Stimulated activated CD4-positive, alpha-beta T cell treated with anti-CD3 and anti-CD28 coated beads, Interleukin-1b, Interleukin-23, amount 100 ng/mL, for 4 hours (primary cell): ENCODE results near the gene MAP3K20.
"Not testable (repeated sequence)": the region's sequence is repeated elsewhere in the genome, so short reads cannot be mapped to it uniquely, and the experiment has no call there.

Experiments used
- DNase-seq, 2 donors: peaks; one replicate each; pipeline ENCODE4 v3.0.0-alpha.2; 2020; ENCODE audit warnings: low read depth in 2 of 2

Gene MAP3K20

DNA sequence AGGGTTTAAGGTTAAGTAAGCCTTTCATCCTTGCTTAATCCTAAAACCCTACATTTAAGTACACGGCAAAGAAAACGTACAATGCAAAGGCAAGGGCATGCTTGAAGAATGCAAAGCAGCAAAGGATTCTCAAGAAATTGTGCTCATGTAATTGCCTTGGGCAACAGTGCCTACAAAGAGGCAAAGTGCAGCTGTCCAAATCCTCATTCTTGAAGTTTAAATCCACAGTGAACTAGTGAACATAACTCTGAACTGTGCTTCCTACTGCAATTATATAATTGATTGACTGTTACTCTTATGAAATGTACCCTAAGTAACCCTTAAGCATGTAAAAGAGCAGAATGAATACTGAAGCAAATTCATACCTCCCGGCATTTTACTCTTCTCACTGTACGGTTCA, 85.4 kb downstream of the MAP3K20 start:
- no peak for DNase-seq

DNA sequence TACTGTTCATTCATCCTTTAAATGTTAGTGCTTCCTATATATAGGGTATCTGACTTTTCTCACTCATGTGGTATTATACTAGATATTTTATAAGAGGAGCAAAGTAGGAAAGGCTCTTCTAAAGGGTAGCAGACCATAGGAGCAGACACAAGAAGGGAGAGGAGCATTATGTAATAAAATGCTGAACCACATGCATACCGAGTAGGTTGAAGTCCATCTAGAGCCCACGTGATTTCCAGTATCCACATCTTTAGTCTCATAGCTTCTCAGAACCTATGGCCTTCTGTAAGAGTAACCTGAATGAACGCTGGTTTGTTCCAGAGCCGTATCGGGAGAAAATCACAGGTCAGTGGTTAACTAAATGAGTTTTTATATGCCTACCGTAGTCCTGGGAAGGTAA, 85.9 kb downstream of the MAP3K20 start:
- DNase-seq, result no peak

DNA sequence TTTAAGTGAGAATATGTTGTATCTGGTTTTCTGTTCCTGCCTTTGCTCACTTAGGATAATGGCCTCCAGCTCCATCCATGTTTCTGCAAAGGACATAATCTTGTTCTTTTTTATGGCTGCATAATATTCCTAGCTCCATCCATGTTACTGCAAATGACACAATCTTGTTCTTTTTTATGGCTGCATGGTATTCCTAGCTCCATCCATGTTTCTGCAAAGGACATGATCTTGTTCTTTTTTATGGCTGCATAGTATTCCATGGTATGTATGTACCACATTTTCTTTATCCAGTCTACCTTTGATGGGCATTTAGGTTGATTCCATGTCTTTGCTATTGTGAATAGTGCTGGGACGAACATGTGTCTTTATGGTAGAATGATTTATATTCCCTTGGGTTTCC, 87.7 kb downstream of the MAP3K20 start:
- DNase-seq, result not testable (repeated sequence)

DNA sequence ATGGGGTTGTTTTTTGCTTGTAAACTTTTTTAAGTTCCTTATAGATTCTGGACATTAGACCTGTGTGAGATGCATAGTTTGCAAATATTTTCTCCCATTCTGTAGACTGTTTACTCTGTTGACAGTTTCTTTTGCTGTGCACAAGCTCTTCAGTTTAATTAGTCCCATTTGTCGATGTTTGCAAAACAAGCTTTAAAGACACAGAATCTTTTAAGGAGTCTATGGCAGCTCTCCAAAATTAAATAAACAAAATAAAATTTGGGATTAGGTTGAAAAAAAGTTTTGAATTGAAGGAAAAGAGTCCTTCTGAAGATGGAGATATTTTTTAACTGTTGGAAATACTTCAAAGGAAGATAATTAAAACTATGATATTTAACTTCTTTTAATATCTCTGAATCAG, 88.8 kb downstream of the MAP3K20 start:
- DNase-seq, result no peak

DNA sequence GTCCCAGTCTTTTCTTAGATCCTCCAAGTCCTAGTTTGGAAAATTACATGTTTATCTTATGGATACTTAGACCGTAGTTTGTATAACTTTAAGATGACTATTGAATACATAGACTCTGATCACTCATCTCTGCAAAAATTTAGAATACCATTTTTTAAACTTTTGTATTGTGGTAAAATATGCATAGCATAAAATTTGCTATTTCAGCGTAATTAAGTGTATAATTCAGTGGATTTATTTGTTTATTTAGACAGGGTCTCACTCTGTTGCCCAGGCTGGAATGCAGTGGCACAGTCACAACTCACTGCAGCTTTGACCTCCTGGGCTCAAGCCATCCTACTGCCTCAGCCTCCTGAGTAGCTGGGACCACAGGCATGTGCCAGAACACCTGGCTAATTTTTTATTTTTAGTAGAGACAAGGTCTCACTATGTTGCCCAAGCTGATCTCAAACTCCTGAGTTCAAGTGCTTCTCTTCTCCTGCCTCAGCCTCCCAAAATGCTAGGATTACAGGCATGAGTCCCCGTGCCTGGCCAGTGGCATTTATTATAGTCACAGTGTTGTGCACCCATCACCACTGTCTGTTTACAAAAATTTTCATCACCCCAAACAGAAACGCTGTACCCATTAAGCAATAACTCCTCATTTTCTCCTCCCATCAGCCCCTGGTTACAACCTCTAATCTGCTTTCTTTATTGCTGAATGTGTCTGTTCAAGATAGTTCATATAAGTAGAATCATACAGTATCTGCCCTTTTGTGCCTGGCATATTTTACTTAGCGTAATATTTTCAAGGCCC, 90.0 kb downstream of the MAP3K20 start:
- no peak for DNase-seq

DNA sequence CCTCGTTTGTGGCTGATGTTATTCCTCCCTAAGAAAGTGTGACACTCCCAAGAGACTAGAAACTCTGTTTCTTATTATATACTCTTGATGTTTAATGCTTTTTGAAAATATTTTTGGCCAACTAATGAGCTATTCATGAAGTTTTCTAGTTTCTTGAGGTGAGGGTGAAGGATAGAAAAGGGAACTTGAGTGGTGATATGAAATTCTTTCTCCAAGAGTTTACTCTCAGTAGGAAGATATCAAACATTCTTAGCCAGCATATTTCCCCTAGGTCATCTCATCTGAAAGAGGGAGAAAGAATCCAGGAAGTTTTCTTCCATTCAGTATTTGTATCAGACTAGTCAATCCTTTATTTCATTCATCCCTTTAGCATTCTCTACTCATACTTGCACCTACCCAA, 95.7 kb downstream of the MAP3K20 start:
- no peak for DNase-seq

DNA sequence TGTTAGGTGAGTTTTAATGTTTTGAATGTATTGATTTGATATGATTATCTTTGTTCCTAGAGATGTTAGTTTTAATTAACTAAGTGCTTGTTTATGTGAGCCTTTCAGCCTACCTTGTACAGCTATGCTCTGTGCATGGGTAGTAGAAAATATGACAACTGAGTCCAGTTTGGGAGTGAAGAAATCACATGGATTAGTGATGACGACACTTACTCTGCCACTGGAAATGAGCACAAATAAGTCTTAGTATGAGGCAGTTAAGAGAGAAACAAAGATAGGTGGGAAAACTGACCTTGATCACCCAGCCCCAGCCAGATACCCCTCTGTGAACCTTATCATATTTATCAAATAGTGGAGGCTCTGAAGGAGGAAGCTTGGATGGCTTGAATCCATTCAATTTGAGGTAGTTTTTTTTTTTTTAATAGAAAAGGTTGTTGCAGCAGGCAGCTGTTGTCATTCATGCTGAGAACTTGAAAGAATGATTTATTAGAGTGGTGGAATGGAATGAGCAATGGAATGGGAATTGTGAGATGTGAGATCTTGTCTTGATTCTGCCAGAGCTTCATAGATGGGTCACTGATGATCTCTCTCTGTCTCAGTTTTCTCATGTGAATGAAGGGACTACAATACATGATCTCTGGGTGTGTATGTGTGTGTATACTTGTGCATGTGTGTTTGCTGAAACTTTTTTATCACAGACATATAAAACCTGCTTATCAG, 96.4 kb downstream of the MAP3K20 start:
- no peak for DNase-seq

DNA sequence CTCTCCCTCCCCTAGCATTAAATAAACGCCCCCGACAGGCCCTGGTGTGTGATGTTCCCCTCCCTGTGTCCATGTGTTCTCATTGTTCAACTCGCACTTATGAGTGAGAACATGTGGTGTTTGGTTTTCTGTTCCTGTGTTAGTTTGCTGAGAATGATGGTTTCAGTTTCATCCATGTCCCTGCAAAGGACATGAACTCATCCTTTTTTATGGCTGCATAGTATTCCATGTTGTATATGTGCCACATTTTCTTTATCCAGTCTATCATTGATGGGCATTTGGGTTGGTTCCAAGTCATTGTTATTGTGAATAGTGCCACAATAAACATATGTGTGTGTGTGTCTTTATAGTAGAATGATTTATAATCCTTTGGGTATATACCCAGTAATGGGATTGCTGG, 98.7 kb downstream of the MAP3K20 start:
- DNase-seq, result not testable (repeated sequence)

DNA sequence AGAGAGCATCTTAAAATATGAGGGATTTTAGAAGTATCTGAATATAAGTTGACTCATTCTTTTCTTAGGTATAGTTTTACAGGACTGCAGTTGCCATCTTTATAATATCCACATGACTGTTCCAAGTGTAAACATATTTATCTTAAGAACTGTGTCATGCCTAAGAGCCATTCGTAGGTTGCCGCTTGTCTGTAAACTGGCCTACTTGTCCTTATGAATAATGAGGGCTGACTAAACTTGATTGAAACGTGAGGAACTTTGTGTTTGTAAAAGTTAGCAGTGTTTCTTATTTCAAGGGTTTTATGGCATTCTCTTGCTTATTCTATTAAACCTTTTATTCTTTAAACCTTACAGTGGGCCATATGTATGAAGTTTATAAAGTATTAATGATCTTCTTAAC, 99.6 kb downstream of the MAP3K20 start:
- DNase-seq, result no peak

DNA sequence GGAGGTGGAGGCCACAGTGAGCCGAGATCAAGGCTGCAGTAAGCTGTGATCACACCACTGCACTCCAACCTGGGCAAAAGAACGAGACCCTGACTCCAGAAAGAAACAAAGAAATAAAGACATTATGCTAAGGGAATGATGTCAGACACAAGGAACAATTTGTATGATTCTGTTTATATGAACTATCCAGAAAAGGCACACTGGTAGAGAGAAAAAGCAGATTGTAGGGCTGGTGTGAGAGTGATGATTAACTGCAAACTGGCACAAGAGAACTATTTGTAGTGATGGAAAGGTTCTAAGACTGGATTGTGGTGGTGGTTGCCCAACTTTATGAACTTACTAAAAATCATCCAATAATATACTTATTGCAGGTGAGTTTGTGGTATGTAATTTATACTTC, 106.3 kb downstream of the MAP3K20 start:
- no peak for DNase-seq

DNA sequence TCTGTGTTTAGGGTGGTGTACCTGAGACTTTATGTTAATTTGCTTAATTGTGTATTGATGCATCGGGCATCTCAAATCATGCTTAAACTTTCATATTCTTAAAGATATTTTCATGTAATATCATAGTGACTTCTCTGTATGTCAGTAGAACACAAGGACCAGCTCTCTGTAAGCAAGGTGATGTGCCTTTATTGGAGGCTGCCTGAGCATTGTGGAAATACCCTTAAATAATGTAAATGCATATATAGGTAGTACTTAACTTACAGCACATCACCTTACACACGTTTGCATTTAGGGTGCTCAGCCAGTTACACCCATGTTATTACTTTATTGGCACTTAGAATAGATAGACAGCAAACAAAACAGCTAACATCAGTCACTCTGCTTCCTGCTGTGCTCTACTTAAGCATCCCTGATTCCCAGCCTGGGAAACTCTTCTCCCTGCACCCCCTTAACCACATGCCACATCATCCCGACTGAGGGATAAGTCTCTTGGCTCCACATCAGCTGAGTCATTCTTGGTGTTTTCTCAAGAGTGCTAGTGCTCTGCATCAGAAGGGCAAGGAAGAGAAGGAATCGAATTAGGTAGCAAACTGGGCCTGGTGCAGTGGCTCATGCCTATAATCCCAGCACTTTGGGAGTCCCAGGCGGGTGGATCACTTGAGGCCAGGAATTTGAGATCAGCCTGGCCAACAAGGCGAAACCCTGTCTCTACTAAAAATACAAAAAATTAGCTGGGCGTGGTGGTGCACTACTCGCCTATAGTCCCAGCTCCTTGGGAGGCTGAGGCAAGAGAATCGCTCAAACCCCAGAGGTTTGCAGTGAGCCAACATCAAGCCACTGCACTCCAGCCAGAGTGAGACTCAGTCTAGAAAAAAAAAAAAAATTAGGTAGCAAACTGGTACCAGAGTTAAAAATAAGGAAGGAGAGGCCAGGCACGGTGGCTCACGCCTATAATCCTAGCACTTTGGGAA, 108.7 kb downstream of the MAP3K20 start:
- no peak for DNase-seq

DNA sequence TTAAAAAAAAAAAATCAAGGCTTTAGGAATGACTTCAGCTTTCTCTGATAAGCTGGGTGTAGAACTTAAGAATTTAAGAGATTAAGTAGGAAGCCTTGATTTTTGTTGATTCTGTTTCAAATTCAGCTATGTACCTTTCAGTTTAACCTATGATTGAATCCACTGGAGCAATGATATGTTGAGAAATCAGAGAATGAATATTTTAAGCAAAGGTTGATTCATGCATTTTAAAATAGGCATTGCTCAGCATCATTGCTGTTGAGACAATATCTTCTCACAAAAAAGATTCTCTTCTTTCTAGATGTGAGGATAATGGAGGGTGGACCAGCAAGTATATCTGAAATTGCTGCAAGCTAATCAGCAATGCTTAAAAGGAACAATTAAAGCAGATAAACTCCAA, 109.8 kb downstream of the MAP3K20 start:
- DNase-seq, result no peak

DNA sequence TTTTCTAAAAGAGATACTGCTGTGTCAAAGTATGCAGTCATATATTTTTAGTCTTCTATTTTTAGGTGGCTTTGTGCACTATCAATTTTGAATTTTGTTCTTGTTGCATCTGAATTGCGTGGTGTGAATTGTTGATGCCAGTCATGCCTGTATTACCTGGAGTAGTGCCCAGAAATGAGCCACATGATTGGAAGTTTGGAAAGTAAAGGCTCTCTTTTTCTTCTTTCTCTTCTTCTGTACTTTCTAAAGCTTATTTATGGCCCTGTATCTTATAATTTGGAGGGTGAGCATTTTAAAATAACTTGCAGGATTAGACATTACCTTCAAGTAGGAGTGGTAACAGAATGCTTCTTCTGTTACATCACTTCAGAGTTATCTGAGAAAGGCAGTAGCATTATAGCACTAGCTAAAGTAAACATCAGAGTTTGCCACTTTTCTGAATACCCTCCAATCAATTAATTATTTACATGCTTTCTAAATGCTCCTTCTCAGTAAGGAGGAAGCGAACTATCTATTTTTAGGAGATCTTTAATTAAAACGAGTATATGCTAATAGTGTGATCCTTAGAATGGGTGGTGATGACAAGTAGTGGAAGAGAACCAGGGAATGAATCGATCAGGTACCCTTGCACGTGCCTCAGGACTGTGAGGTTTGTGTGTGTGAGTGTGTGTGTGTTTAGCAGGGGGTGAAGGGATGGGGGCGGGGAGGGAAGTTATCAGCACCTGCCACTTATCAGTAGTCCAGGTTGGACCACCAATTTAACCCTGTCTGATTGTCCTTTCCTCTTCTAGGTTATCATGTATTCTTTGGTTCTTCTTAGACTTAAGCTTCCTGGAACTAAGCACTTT, 112.5 kb downstream of the MAP3K20 start:
- DNase-seq, result no peak

DNA sequence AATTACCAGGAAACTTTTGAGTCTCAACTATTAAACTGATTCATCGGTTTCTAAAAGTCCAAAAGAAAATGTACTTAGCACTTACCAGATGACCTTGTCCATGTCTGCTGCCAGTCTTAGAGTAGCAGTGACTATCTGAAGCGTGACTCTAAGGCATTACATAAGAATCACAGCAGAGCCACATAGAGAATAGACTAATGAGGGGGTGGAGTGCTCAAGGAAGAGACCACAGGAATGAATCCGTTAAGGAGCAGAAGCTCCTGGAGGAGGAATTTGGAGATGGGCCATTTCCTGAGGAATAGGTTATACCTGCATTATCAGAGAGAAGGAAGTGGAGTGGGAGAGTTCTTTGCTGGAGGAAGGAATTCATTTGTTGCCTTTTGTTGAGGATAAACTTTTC, 116.0 kb downstream of the MAP3K20 start:
- DNase-seq, result no peak

DNA sequence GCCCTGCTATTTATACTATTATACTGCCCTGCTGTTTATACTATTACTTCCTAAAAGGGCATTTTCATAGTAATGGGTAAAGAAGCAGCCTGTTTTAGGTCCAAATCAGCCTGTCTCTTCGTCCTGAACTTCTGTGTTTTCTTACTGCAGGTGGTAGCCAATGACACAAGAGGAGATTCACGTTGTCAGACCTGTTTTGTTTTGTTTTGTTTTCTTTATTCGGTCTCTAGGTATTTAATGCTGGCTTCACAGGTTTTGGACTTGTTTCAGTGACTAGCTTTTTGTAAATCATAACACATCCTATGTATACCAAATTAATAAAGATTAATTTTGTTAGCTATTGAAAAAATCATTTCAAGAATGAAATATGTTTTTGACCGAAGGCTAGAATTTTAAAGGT, 116.4 kb downstream of the MAP3K20 start:
- DNase-seq, result no peak

DNA sequence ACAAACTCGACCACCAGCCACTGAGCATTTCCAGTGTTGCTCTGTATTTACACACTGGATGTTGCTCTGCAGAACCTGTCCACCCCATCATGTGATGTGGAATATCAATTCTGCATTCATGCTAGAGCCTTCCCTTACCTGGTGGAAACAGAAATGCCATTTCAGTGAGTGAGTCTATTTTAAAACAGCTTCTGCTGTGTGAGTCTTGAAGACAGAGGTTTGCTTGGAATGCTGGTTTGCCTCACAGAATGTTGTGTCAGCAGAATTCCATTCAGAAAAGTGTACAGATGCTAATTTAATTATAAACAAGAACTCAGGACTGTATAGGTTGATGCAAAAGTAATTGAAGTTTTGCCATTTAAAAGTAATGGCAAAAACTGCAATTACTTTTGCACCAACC, 118.3 kb downstream of the MAP3K20 start:
- no peak for DNase-seq

DNA sequence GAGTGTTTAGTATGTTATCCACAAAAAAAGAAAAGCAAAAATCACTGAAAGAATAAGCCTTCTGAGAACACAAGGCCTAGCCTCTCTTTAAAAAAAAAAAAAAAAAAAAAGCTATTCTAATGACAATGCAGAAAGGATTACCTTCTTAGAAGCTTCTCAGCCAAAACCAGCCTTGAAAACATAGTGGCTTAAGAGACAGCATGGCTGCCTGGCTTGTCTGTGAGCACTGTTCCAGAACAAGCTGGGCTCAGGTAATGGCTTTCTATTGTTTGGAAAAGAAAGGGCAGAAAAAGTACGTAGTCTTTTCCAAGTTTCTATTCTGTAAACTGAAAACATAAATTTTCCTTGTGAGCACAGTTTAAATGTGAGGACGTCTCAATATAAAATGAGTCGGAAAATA, 119.5 kb downstream of the MAP3K20 start:
- no peak for DNase-seq

DNA sequence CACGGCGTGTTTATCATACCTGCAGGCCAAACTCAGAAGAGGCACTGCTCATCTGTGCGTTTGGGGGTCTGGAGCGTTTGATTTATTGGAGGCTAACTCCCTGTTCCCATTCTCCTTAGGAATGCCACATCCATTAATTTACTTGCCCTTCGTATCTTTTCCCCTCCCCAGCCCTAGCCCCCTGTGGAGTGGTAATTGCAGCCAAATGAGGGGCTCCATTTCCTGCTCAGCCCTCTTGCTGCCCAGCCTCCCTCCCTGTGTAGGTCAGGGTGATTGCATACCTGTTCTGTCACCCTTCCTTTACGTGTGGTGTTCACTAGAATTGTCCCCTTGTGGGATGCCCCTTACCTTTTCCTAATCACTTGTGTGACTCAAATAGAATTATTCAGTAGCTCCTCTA, 120.4 kb downstream of the MAP3K20 start:
- no peak for DNase-seq

DNA sequence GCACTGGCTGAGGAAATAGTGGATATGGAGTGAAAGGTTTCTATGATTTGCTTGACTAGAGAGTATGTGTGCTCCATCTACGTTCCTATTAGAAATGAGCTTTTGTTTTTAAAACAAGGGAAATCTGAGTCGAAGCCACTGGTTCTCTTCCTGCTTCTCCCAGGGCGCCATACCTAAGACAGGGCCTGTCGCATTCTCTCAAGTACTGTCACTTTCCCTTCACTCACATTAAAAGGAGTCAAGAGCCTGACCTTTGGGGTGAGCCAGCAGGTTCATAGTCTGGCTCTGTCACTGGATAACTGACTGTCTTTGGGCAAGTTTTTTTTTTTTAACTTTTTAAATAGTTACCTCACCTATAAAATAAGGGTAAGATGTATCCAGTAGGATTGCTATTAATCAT, 121.0 kb downstream of the MAP3K20 start:
- DNase-seq, result no peak

DNA sequence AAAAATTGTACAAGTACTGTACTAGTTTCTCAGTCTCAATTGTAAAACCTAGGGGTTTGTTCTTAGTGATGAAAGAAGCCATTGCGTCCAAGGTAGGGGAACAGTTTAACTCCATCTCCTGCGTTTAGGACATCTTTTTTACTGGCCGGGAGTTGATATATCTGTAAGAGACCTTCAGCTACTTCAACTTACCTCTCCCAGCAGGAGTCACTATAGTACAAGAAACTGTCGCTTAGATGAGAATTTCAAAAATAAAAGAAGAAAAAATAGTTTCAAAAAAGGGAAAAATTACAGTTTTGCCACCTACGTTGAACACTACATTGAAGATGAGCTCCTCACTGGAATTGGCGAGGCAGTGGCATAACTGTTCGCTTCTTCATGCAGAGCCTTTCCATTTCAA, 122.7 kb downstream of the MAP3K20 start:
- DNase-seq, result no peak

DNA sequence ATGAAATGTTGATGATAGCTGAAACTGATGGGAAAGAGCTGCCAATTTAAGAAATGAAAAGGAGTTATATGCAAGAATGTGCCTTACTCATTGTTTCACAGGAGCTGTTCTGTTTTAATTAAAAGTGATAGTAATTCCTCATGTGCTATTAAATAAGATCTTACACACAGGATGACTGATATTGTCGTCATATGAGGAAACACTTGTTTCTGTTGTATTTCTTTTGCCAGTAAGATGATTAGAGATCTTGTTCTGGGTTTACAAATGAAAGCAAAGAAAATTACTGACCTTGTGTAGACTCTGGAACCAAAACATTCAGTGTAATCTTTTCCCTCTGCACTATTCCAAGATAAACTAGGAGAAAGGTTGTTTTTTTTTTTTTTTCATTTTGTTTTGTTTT, 123.6 kb downstream of the MAP3K20 start:
- no peak for DNase-seq
